GM12878 (cell line): ENCODE data around the gene SBNO1. TPM values are rescaled to one million over a fixed set of nuclear protein-coding genes. Genes with fewer than 3 reads are reported as not detected.

ENCODE experiments used
- ATAC-seq: fragments of 200-7000 bp; cut with Tn5 transposase; 3 replicates; pipeline ENCODE4 v1.9.1; 2020; ENCODE audit warnings: mild to moderate bottlenecking, moderate library complexity
- BruUV-seq: library from RNA; stranded (reverse); fragments of 400-500 nt; replicated peaks from 2 replicates; lab custom pipeline; 2021; lab: Mats Ljungman, UMichigan
- CTCF ChIA-PET: fragments of 300-600 bp; sonication (Branson Sonifier 250); formaldehyde crosslinking; extraction: SDS; loops from one replicate; lab custom pipeline; 2021; ENCODE audit warnings: inconsistent platforms; lab: Yijun Ruan, JAX
- POLR2A ChIA-PET: fragments of 350-600 bp; formaldehyde crosslinking; extraction: SDS; loops from one replicate; lab custom pipeline; 2021; ENCODE audit warnings: inconsistent platforms; lab: Charles Lee
- RAD21 ChIA-PET: fragments of 300-600 bp; sonication (Branson Sonifier 250); formaldehyde crosslinking; loops from one replicate; lab custom pipeline; 2023; ENCODE audit warnings: antibody characterized with exemption; ENCODE audit not compliant: unreplicated experiment; lab: Charles Lee
- SMC1A ChIA-PET: fragments of 300-600 bp; sonication (Branson Sonifier 250); formaldehyde crosslinking; loops from one replicate; lab custom pipeline; 2023; ENCODE audit not compliant: unreplicated experiment, uncharacterized antibody; lab: Charles Lee
- DNase-seq: peaks from one replicate; pipeline ENCODE4 v3.0.0-alpha.2; 2011; ENCODE audit warnings: low read depth, low spot score
- FAIRE-seq: peaks from 3 replicates; lab custom pipeline; 2011; peaks lifted over from hg19 to GRCh38; lab: Jason Lieb, UNC
- H2AFZ ChIP-seq: 2 replicates; pipeline ENCODE4 v1.6.0; 2011; ENCODE audit warnings: low read depth, low read length, control low read depth; ENCODE audit not compliant: control insufficient read depth
- H3K27ac ChIP-seq: 2 replicates; pipeline ENCODE4 v1.5.1; 2011; ENCODE audit warnings: control low read depth; ENCODE audit not compliant: control insufficient read depth, insufficient read depth
- H3K27me3 ChIP-seq, 2 experiments: replicated peaks in 1 of 2; 2 replicates each; pipeline versions ENCODE4 v1.6.0 to v1.6.1; 2011; ENCODE audit warnings: low read length in 1 of 2; ENCODE audit not compliant: control insufficient read depth in 2 of 2, insufficient read depth in 2 of 2
- H3K36me3 ChIP-seq, 2 experiments: 2 replicates each; pipeline ENCODE4 v1.5.1; 2011; ENCODE audit warnings: low read length in 1 of 2; ENCODE audit not compliant: control insufficient read depth in 2 of 2, insufficient read depth in 2 of 2
- H3K4me1 ChIP-seq: 2 replicates; pipeline ENCODE4 v1.6.1; 2011; ENCODE audit warnings: mild to moderate bottlenecking, low read length, moderate library complexity, mixed read lengths; ENCODE audit not compliant: control insufficient read depth, insufficient read depth
- H3K4me2 ChIP-seq: 2 replicates; pipeline ENCODE4 v1.6.0; 2011; ENCODE audit warnings: control low read depth; ENCODE audit not compliant: control insufficient read depth, insufficient read depth
- H3K4me3 ChIP-seq: fragments of 200-600 bp; sonication (generic); 2 replicates; pipeline ENCODE4 v1.5.1; 2016
- H3K79me2 ChIP-seq: 2 replicates; pipeline ENCODE4 v1.6.0; 2011; ENCODE audit warnings: low read length; ENCODE audit not compliant: control insufficient read depth, insufficient read depth
- H3K9ac ChIP-seq: 2 replicates; pipeline ENCODE4 v1.8.0; 2011; ENCODE audit warnings: low read length, control low read depth, mixed read lengths; ENCODE audit not compliant: control insufficient read depth, insufficient read depth
- H3K9me3 ChIP-seq: replicated peaks from 3 replicates; pipeline ENCODE4 v1.5.1; 2011; ENCODE audit warnings: mild to moderate bottlenecking, low read length; ENCODE audit not compliant: control insufficient read depth, insufficient read depth
- H4K20me1 ChIP-seq: 2 replicates; pipeline ENCODE4 v1.6.0; 2011; ENCODE audit not compliant: control insufficient read depth, insufficient read depth
- CBX5 ChIP-seq: sonication (generic); IDR thresholded peaks from 2 replicates; pipeline ENCODE4 v1.6.1; 2016; ENCODE audit warnings: low read depth, moderate library complexity, mild to moderate bottlenecking, inconsistent platforms
- GATAD2B ChIP-seq: fragments of 450-650 bp; conservative IDR thresholded peaks from 2 replicates; pipeline ENCODE4 v1.6.1; 2017; ENCODE audit warnings: low read depth, mild to moderate bottlenecking, moderate library complexity
- KDM1A ChIP-seq: fragments of 200-600 bp; sonication (generic); IDR thresholded peaks from 2 replicates; pipeline ENCODE4 v1.6.1; 2016; ENCODE audit warnings: borderline replicate concordance
- MLLT1 ChIP-seq: fragments of 450-650 bp; IDR thresholded peaks from 2 replicates; pipeline ENCODE4 v1.6.1; 2016; ENCODE audit warnings: mild to moderate bottlenecking
- PRDM15 ChIP-seq: fragments of 450-650 bp; formaldehyde crosslinking; IDR thresholded peaks from 2 replicates; pipeline ENCODE4 v1.4.0; 2020; ENCODE audit warnings: mild to moderate bottlenecking, moderate library complexity
- TAF1 ChIP-seq: IDR thresholded peaks from 2 replicates; pipeline ENCODE4 v1.6.1; 2011; ENCODE audit warnings: mild to moderate bottlenecking, low read depth, low read length, borderline replicate concordance
- ZSCAN29 ChIP-seq: fragments of 450-650 bp; IDR thresholded peaks from 2 replicates; pipeline ENCODE4 v1.6.1; 2017; ENCODE audit warnings: mild to moderate bottlenecking, moderate library complexity
- WGBS: methylation state at CpG from one replicate; pipeline ENCODE4 v1.1.6; 2016; ENCODE audit warnings: low lambda C conversion rate; ENCODE audit not compliant: insufficient replicate concordance, insufficient coverage; ENCODE audit errors: missing lambda C conversion rate; 5-methylcytosine and 5-hydroxymethylcytosine counted together
- in situ Hi-C: fragments of 300-500 bp; cut with MboI; formaldehyde crosslinking; loops from 9 replicates; pipeline ENCODE4 v1.14.3; 2018; ENCODE audit warnings: mixed read lengths
- intact Hi-C: fragments of 100-400 bp; cut with micrococcal nuclease; formaldehyde crosslinking; loops from one replicate; pipeline ENCODE4 v1.14.2; 2022; ENCODE audit not compliant: unreplicated experiment
- polyA plus RNA-seq, 11 experiments: library from polyadenylated mRNA; depleted of rRNA in 4 of 11; unstranded in 6 of 11; stranded (reverse) in 5 of 11; fragments of >200 nt; fragmentation: Nextera tagmentation in 4 of 11; fragmentation: Illumina TruSeq in 1 of 11; extraction: Ambion mirVana in 4 of 11; extraction: Trizol in 1 of 11; gene quantifications; 1 replicate in 1 of 11; 2 replicates in 10 of 11; pipeline versions ENCODE4 v1.2.1 to v1.2.3, GENCODE V29; 2011 to 2016; ENCODE audit warnings: inconsistent platforms in 2 of 11, missing spikeins in 2 of 11, low read depth in 1 of 11
- total RNA-seq, 4 experiments: library from RNA; depleted of rRNA in 3 of 4; stranded (reverse); fragments of >200 nt in 3 of 4; fragmentation: Illumina TruSeq in 1 of 4; extraction: Trizol in 1 of 4; gene quantifications; 2 replicates each; pipeline versions ENCODE4 v1.2.1 to v1.2.3, GENCODE V29; 2013 to 2021
- TF ChIP-seq, protein P1 (sequence below): IDR thresholded peaks from 2 replicates; pipeline ENCODE4 v1.6.1; 2011; ENCODE audit warnings: mild to moderate bottlenecking, low read depth, low read length, moderate library complexity; ENCODE audit not compliant: insufficient replicate concordance
- TF ChIP-seq, protein P2 (sequence below): IDR thresholded peaks from 2 replicates; pipeline ENCODE4 v1.6.1; 2011; ENCODE audit warnings: borderline replicate concordance, low read depth, mild to moderate bottlenecking, moderate library complexity, low read length; ENCODE audit not compliant: insufficient read depth, poor library complexity, severe bottlenecking
- TF ChIP-seq, protein P3 (sequence below): fragments of 450-650 bp; conservative IDR thresholded peaks from 2 replicates; pipeline ENCODE4 v1.6.1; 2017; ENCODE audit warnings: mild to moderate bottlenecking, moderate library complexity

Gene SBNO1
- total and polyA plus RNA-seq, 10 of the 15 experiments (the other 5 are each of a cell fraction or from before 2014, with no cell fraction given), result 7.5 to 39.7 (median 20.9) TPM

- no peaks in the 10 kb centered on the region; the same call in 1 of the 2 replicates for H4K20me1 ChIP-seq
- in situ Hi-C loops (no loop called here), intact Hi-C loops (no loop called here)
- no peak overlapping the region for H3K9ac ChIP-seq
- RAD21 ChIA-PET, result no interaction called here
- WGBS, result 95% methylated on average over 6 of the region's 6 CpGs
- no peaks in the 10 kb centered on the region for H3K9me3 ChIP-seq
- H3K4me2 ChIP-seq, result no peak overlapping the region
- SMC1A ChIA-PET, result interaction anchor here (1.4 to 1.7 kb wide), 2 partner anchors 10 to 22 kb away, joined by 3 to 4 read pairs; no protein-coding TSS in a partner anchor
- no peaks in the 10 kb centered on the region for H3K4me1 ChIP-seq
- no peak overlapping the region for H3K27ac ChIP-seq
- no peaks in the 10 kb centered on the region for H3K27me3 ChIP-seq
- POLR2A ChIA-PET, result interaction anchor here (0.6 kb wide), 1 partner anchor 291 kb away, joined by 3 read pairs; no protein-coding TSS in a partner anchor
- ATAC-seq (no peak), FAIRE-seq (no peak), DNase-seq (no peak)
- no peak overlapping the region for H2AFZ ChIP-seq
- TF ChIP-seq ZSCAN29, result no peak
- TF ChIP-seq, protein P1, sequence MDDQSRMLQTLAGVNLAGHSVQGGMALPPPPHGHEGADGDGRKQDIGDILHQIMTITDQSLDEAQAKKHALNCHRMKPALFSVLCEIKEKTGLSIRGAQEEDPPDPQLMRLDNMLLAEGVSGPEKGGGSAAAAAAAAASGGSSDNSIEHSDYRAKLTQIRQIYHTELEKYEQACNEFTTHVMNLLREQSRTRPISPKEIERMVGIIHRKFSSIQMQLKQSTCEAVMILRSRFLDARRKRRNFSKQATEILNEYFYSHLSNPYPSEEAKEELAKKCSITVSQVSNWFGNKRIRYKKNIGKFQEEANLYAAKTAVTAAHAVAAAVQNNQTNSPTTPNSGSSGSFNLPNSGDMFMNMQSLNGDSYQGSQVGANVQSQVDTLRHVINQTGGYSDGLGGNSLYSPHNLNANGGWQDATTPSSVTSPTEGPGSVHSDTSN, result no peak
- no peak for TF ChIP-seq GATAD2B
- TF ChIP-seq MLLT1, result no peak
- TF ChIP-seq, protein P2, sequence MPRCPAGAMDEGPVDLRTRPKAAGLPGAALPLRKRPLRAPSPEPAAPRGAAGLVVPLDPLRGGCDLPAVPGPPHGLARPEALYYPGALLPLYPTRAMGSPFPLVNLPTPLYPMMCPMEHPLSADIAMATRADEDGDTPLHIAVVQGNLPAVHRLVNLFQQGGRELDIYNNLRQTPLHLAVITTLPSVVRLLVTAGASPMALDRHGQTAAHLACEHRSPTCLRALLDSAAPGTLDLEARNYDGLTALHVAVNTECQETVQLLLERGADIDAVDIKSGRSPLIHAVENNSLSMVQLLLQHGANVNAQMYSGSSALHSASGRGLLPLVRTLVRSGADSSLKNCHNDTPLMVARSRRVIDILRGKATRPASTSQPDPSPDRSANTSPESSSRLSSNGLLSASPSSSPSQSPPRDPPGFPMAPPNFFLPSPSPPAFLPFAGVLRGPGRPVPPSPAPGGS, result no peak
- TF ChIP-seq, protein P3, sequence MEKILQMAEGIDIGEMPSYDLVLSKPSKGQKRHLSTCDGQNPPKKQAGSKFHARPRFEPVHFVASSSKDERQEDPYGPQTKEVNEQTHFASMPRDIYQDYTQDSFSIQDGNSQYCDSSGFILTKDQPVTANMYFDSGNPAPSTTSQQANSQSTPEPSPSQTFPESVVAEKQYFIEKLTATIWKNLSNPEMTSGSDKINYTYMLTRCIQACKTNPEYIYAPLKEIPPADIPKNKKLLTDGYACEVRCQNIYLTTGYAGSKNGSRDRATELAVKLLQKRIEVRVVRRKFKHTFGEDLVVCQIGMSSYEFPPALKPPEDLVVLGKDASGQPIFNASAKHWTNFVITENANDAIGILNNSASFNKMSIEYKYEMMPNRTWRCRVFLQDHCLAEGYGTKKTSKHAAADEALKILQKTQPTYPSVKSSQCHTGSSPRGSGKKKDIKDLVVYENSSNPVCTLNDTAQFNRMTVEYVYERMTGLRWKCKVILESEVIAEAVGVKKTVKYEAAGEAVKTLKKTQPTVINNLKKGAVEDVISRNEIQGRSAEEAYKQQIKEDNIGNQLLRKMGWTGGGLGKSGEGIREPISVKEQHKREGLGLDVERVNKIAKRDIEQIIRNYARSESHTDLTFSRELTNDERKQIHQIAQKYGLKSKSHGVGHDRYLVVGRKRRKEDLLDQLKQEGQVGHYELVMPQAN, result no peak
- no peak for TF ChIP-seq PRDM15
- no peak for TF ChIP-seq TAF1
- no peak for TF ChIP-seq KDM1A
- TF ChIP-seq CBX5, result no peak
- no peak overlapping the region for H3K4me3 ChIP-seq
- CTCF ChIA-PET, result no interaction called here
- peaks cover 2% of the 10 kb centered on the region; the same call in 1 of the 2 replicates for H3K79me2 ChIP-seq
- TSS peak; percentile 33 for BruUV-seq
- peaks cover 8 to 45% of the 10 kb centered on the region in 2 experiments for H3K36me3 ChIP-seq
These were observed 20.6 kb downstream of the SBNO1 start for GRCh38 chr12:123344086-123344485.
